Natural killer cell treated with Interleukin-12 subunit alpha and Interleukin-12 subunit beta and Interleukin-15 and Interleukin-18, amount 100 ng/mL, for 72 hours (primary cell): ENCODE results near the gene TUNAR. TPM values are rescaled to one million over a fixed set of nuclear protein-coding genes. Genes with fewer than 3 reads are reported as not detected.

Source experiments
- ATAC-seq, 2 donors: fragments of 150-1000 bp; cut with Tn5 transposase in 1 of 2; sonication (Bioruptor Pico), chemical (Tn5 transposase) in 1 of 2; 2 replicates each; pipeline ENCODE4 v1.10.0; 2021
- DNase-seq: peaks from one replicate; pipeline ENCODE4 v3.0.0; 2022; ENCODE audit warnings: low spot score
- H3K27ac Mint-ChIP-seq, 2 donors: 1 replicate in 1 of 2; 2 replicates in 1 of 2; pipeline ENCODE4 v1.8.0; 2022; ENCODE audit warnings: mixed read lengths in 2 of 2, mild to moderate bottlenecking in 1 of 2, moderate library complexity in 1 of 2
- H3K27me3 Mint-ChIP-seq, 2 donors: 1 replicate in 1 of 2; 2 replicates in 1 of 2; pipeline ENCODE4 v1.8.0; 2022; ENCODE audit warnings: mixed read lengths in 2 of 2
- H3K36me3 Mint-ChIP-seq: one replicate; pipeline ENCODE4 v1.8.0; 2022; ENCODE audit warnings: mixed read lengths
- H3K4me1 Mint-ChIP-seq, 2 donors: 1 replicate in 1 of 2; 2 replicates in 1 of 2; pipeline ENCODE4 v1.8.0; 2022; ENCODE audit warnings: low read depth in 2 of 2, mixed read lengths in 2 of 2, mild to moderate bottlenecking in 1 of 2
- H3K4me3 Mint-ChIP-seq: one replicate; pipeline ENCODE4 v1.8.0; 2022; ENCODE audit warnings: mixed read lengths
- H3K9me3 Mint-ChIP-seq: 2 replicates; pipeline ENCODE4 v1.8.0; 2022; ENCODE audit warnings: mixed read lengths
- total RNA-seq, 2 donors: library from RNA; stranded (reverse); gene quantifications; one replicate each; pipeline ENCODE4 v1.2.3, GENCODE V29; 2022

TUNAR gene
- total RNA-seq, 2 donors from 2014 or later = not detected

DNA sequence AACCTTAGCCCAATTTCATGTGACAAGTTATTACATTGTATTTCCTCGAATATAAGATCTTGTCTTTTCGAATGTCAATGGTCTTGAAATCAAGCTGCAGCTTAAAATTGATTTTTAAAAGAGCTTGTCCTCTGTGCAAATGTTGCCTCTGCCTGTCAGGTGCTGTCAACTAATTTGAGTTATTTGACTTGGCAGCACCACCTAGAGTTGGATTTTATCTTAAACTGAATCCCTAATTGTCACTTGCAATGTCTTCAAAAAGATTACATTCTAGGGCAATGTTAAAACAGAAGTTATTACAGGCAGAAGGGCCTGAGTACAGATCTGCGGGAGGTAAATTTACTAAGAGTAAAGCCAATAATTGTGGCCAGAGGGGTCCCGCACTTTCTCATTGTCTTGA is 26.2 kb upstream of the TUNAR start:
- Mint-ChIP-seq H3K4me1 (no peaks in the 10 kb centered on the region), H3K36me3 (no peaks in the 10 kb centered on the region), H3K9me3 (peaks cover 4% of the 10 kb centered on the region), H3K27ac (no peak overlapping the region), H3K4me3 (no peak overlapping the region), H3K27me3 (peaks cover 22 to 41% of the 10 kb centered on the region in 2 donors)
- no peak for DNase-seq
- ATAC-seq = no peak

DNA sequence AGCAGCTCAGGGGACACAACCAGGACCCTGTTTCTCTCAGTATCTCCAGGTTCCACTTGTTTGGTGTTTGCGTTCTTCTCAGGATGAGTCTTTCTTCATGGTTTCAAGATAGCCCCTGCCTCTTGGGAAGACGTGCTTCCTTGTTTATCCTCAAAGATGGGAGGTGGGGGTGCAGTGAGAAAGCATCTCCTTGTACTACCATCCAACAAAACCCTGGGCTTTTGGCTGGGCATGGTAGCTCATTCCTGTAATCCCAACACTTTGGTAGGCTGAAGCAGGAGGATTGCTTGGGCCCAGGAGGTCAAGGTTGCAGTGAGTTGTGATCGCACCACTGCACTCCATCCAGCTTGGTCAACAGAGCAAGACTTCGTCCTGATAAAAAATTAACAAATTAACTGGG is 21.0 kb upstream of the TUNAR start:
- H3K27me3 Mint-ChIP-seq = peaks cover 20 to 47% of the 10 kb centered on the region in 2 donors
- peaks cover 4% of the 10 kb centered on the region for H3K9me3 Mint-ChIP-seq
- no peak overlapping the region for H3K4me3 Mint-ChIP-seq
- no peaks in the 10 kb centered on the region for H3K36me3 Mint-ChIP-seq
- H3K4me1 Mint-ChIP-seq = no peaks in the 10 kb centered on the region
- no peak for DNase-seq
- ATAC-seq = no peak
- H3K27ac Mint-ChIP-seq = no peak overlapping the region

DNA sequence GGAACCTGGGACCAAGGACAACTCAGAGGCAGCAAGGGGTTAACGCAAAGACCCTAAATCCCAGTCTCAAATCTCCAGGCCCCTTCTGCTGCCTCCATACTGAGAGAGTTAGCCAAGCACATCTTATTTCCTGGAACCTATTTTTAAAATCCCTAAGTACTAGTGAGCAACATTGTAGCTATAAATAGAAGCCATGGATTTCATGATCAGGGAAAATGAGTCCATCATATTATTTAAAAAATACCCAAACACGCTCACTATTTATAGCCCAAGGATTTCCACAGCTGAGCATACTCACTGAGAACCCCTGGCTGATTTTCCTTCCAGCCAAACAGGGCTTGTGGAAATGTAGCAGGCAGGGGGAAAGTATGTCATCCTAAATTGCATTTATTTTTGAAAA is 19.4 kb upstream of the TUNAR start:
- Mint-ChIP-seq H3K36me3 (no peaks in the 10 kb centered on the region), H3K9me3 (no peaks in the 10 kb centered on the region), H3K4me1 (no peaks in the 10 kb centered on the region), H3K4me3 (no peak overlapping the region), H3K27ac (no peak overlapping the region), H3K27me3 (peaks cover 15 to 40% of the 10 kb centered on the region in 2 donors)
- no peak for DNase-seq
- no peak for ATAC-seq

DNA sequence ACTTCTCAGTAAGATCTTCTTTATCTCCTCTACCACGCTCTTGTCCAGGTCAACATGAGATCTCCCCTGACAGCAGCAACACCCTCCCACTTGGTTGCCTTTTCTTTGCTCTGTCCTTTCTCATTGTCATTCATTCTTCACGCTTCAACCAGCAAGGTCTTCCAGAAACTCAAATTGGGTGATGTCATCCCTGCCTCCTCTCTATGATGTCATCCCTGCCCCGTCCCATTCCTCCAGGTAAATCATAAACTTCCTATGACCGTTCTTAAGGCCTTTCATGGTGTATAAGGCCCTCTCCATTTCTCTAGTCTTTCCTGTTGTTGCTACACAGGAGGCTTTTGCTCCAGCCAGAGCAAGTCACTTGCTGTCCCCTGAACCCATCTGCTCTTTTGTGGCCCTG is 17.7 kb upstream of the TUNAR start:
- ATAC-seq = no peak

DNA sequence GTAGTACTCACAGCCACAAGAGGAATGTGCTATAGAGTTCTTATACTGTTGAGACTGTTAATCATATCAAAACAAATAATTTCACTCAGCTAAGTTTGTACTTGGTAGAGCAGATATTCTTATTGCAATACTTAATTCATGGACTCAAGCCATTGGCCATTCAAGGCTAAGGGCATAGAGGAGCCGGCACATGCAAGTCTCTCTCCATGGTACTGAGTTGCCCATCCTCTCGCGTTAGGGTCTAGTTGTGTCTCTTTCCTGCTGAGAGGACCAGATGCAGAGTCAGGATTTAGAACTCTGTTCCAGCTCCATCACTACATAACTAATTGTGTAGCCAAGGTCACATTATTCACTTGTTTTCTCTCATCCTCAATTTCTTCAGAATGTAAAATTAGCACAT is 14.4 kb upstream of the TUNAR start:
- H3K4me3 Mint-ChIP-seq = no peak overlapping the region
- H3K36me3 Mint-ChIP-seq = no peaks in the 10 kb centered on the region
- H3K27me3 Mint-ChIP-seq = peaks cover 20 to 42% of the 10 kb centered on the region in 2 donors
- ATAC-seq = no peak
- H3K9me3 Mint-ChIP-seq = no peaks in the 10 kb centered on the region
- no peak overlapping the region for H3K27ac Mint-ChIP-seq
- no peaks in the 10 kb centered on the region for H3K4me1 Mint-ChIP-seq
- DNase-seq = no peak

More for the DNA sequence above, 17.7 kb upstream of the TUNAR start:
- no peak overlapping the region for H3K27ac Mint-ChIP-seq
- H3K36me3 Mint-ChIP-seq = no peaks in the 10 kb centered on the region
- H3K4me3 Mint-ChIP-seq = no peak overlapping the region
- no peaks in the 10 kb centered on the region for H3K9me3 Mint-ChIP-seq
- no peaks in the 10 kb centered on the region for H3K4me1 Mint-ChIP-seq
- H3K27me3 Mint-ChIP-seq = peaks cover 15 to 40% of the 10 kb centered on the region in 2 donors
- no peak for DNase-seq

DNA sequence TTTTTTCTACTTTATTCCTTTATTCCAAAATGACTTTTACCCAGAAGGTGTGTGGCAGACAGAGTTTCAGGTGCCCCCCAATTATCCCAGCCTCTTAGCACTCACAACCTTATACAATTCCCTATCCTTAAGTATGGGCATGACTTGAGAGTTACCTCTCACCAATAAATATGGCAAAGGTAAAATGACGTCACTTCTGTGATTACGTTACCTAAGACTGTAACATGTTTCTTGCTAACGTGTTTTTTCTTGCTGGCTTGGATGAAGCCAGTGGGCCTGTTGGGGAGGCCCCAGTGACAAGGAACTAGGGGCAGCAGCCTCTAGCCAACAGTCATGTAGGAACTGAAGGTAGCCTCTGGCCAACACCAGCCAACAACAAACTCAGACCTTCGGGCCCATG is 13.3 kb upstream of the TUNAR start:
- DNase-seq (no peak), ATAC-seq (no peak)
- no peaks in the 10 kb centered on the region for H3K9me3 Mint-ChIP-seq
- no peaks in the 10 kb centered on the region for H3K4me1 Mint-ChIP-seq
- peaks cover 22 to 39% of the 10 kb centered on the region in 2 donors for H3K27me3 Mint-ChIP-seq
- H3K4me3 Mint-ChIP-seq = no peak overlapping the region
- no peaks in the 10 kb centered on the region for H3K36me3 Mint-ChIP-seq
- H3K27ac Mint-ChIP-seq = no peak overlapping the region

DNA sequence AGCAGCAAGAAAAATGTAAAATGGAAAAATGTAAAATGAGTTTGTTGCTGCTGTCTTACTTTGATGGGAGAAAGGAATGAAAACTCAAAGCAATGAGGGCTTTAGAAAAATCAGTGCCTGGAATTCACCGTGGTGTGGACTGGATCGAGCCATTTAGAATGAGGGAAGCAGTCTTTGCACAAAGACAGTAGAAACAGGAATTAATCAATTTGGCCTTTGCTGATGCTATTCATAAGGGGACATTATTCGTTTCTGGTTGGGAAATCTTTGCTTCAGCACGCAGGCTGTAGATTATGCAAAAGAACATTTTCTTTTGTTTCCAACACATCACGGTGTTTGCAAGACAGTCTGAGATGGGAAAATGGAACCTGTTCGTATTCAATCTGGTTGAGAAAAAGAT is 6.9 kb upstream of the TUNAR start:
- H3K36me3 Mint-ChIP-seq = no peaks in the 10 kb centered on the region
- no peak overlapping the region for H3K4me3 Mint-ChIP-seq
- peaks cover 21 to 24% of the 10 kb centered on the region in 2 donors for H3K27me3 Mint-ChIP-seq
- H3K9me3 Mint-ChIP-seq = no peaks in the 10 kb centered on the region
- DNase-seq (no peak), ATAC-seq (no peak)
- H3K27ac Mint-ChIP-seq = no peak overlapping the region
- no peaks in the 10 kb centered on the region for H3K4me1 Mint-ChIP-seq

DNA sequence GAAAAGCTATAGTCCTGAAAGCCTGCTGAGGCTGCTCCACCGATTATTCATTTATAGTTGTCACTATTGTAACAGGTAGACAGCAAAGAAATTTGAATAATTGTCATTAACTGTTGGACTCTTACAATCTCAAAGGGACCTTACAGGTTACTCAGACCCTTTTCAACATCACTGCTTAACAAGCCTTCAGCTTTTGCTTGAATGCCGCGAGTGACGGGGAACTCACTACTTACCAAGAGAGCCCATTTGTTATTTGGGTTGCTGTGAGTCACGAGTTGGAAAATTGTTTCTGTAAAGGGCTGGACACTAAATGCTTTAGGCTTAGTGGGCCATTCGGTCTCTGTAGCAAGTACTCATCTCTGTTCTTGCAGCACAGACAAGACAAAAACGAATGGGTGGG is 5.9 kb upstream of the TUNAR start:
- peaks cover 20 to 21% of the 10 kb centered on the region in 2 donors for H3K27me3 Mint-ChIP-seq
- no peak overlapping the region for H3K27ac Mint-ChIP-seq
- H3K4me3 Mint-ChIP-seq = no peak overlapping the region
- H3K9me3 Mint-ChIP-seq = no peaks in the 10 kb centered on the region
- ATAC-seq = no peak
- no peaks in the 10 kb centered on the region for H3K4me1 Mint-ChIP-seq
- no peak for DNase-seq
- H3K36me3 Mint-ChIP-seq = no peaks in the 10 kb centered on the region

DNA sequence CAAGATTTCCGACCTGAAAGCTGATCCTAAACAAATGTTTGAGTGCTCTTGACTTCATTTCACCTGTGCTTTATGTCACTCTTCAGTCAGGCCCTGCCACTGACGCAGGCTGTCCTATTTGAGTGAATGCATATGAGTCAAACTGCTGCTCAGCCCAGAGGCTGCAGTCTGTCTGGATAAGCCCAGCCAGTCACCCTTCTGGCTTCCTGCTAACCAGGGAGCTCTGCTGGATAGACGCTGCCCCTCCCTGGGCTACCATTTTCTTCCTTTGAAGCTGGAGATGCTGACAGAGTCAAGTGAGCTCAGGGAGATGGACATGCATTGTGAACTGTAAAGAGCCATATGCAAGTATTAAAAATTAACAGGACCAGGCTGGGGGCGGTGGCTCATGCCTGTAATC is 5.1 kb upstream of the TUNAR start:
- no peak for DNase-seq
- Mint-ChIP-seq H3K9me3 (no peaks in the 10 kb centered on the region), H3K4me3 (no peak overlapping the region), H3K27ac (no peak overlapping the region), H3K36me3 (no peaks in the 10 kb centered on the region), H3K4me1 (no peaks in the 10 kb centered on the region), H3K27me3 (peaks cover 15 to 21% of the 10 kb centered on the region in 2 donors)
- no peak for ATAC-seq

DNA sequence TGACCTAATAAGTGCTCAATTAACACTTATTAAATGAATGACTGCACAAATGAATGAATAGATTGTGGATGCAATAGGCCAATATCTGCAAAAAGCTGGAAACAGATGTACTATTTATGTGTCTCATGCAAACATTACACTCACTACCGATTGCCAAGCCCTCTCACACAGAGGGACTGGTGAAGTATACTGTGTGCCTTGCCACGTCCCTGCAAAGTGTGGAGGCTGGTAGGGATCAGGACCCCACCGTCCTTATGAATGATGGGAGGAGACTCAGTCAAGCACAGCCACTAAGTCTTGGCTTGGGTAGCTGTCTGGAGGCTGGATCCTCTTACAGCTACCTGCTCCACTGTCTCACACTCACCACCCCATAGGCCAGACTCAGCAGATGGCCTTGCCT is 3.9 kb upstream of the TUNAR start:
- ATAC-seq (peak in 1 of 2 donors; percentile 17), DNase-seq (no peak)
- H3K9me3 Mint-ChIP-seq = no peaks in the 10 kb centered on the region
- peaks cover 21 to 26% of the 10 kb centered on the region in 2 donors for H3K27me3 Mint-ChIP-seq
- H3K36me3 Mint-ChIP-seq = no peaks in the 10 kb centered on the region
- H3K4me1 Mint-ChIP-seq = no peaks in the 10 kb centered on the region
- H3K4me3 Mint-ChIP-seq = no peak overlapping the region
- no peak overlapping the region for H3K27ac Mint-ChIP-seq

DNA sequence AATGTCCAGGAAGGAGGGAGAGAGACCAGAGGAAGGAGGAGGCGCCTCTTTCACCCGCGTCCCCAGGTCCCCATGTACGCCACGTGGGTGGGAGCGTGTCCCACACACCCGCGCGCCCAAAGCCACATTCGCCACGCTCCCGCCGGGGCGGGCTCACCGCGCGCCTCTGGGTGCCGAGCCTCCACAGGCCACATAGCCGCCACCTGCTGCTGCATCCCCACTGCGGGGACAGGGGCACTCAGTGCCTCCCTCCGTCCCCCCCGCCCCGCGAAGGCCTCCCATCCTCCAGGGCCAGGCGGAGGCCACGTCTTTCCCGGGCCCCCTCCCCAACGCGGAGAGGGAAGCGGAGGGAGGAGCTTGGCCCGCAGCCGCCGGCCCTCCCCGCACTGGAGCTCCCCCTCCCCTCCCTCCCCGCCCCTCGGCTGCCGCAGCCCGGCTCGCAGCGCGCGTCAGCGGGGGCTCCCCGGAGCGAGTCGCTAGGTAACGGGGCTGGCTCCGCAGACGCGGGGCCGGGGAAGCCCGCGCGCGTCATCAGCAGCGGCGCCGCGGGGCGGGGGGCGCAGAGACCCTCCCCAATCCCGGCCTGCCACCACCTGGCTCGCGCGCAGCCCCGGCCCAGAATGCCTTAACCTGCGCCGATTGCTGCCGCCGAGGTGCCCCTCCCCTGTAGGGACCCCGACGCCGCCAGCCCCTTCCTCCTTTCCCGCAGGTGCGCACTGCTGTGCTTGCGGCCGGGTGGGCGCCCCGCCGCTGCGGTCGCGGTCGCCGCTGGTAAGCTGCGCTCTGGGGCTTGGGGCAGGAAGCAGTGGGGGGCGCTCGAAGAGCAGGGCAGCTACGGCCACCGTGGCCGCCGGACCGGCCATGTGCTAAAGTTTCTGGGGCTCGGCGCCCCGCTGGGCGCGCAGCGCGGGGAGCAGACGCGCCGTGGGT is 536 bp upstream of the TUNAR start:
- no peaks in the 10 kb centered on the region for H3K4me1 Mint-ChIP-seq
- no peaks in the 10 kb centered on the region for H3K36me3 Mint-ChIP-seq
- H3K27me3 Mint-ChIP-seq = peaks cover 37 to 41% of the 10 kb centered on the region in 2 donors
- no peak for DNase-seq
- no peaks in the 10 kb centered on the region for H3K9me3 Mint-ChIP-seq
- no peak overlapping the region for H3K27ac Mint-ChIP-seq
- no peak overlapping the region for H3K4me3 Mint-ChIP-seq
- ATAC-seq = peak in 1 of 2 donors; percentile 22

DNA sequence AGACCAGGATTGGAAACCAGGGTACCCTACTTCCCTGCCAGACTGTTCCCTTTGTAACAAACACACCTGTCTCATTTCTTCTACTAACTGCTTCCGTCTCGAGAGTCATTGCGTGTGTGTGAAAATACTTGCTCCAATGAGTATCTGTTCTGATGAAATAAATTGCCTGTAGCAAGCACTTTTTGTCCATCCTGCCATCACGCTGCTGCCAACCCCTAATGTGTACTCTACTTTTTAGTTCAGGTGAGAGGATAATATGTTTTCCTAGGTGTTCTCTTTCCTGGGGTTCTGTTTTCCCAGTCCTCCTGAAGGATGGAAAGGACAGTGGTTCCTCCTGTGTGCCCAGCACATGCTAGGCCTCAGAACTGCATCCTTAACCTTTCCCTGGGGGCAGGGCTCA is 1.0 kb downstream of the TUNAR start:
- peaks cover 38 to 47% of the 10 kb centered on the region in 2 donors for H3K27me3 Mint-ChIP-seq
- H3K4me1 Mint-ChIP-seq = no peaks in the 10 kb centered on the region
- no peaks in the 10 kb centered on the region for H3K36me3 Mint-ChIP-seq
- ATAC-seq = no peak
- no peaks in the 10 kb centered on the region for H3K9me3 Mint-ChIP-seq
- H3K4me3 Mint-ChIP-seq = no peak overlapping the region
- no peak for DNase-seq
- H3K27ac Mint-ChIP-seq = no peak overlapping the region

DNA sequence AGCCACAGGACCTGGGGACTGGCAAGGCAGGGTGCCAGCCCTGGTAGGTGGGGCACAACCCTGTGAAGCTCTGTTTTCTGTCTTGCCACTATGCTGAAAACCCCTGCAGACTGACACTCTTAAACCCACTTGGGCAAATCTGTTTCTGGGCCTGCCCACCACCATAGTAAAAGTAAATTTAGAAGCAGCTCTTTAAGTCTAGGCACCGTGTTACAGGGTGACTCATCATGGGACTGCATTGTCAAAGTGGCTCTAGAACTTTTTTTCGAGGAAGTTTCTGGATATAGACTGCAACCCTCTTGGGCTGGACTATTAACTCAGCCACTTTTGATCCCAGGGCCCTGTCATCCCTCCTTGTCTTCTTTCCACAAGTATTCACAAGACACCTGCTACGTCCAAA is 7.7 kb downstream of the TUNAR start:
- Mint-ChIP-seq H3K4me3 (no peak overlapping the region), H3K9me3 (no peaks in the 10 kb centered on the region), H3K27me3 (peaks cover 20 to 26% of the 10 kb centered on the region in 2 donors), H3K27ac (no peak overlapping the region), H3K4me1 (no peaks in the 10 kb centered on the region), H3K36me3 (no peaks in the 10 kb centered on the region)
- ATAC-seq (no peak), DNase-seq (no peak)

DNA sequence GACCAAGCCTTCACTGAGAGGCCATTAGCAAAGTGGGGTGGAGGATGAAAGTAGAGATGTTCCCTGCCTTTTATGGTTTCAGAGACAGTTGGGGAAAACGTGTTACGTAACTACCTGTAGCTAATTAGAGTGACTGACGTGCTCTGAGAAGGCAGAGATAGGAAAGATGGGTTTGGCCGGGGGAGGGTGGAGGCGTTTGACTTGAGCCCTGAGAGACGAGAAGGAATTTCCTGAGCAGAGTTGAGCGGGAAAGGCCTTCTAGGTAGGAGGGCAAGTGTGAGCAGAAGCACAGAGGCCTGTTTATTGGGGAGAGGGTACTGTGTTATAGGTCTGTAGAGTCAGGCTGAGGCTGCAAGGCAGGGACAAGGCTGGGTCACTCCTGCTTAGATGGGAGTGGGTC is 8.6 kb downstream of the TUNAR start:
- no peak for ATAC-seq
- peaks cover 16 to 17% of the 10 kb centered on the region in 2 donors for H3K27me3 Mint-ChIP-seq
- H3K9me3 Mint-ChIP-seq = no peaks in the 10 kb centered on the region
- no peak for DNase-seq
- H3K36me3 Mint-ChIP-seq = no peaks in the 10 kb centered on the region
- no peaks in the 10 kb centered on the region for H3K4me1 Mint-ChIP-seq
- no peak overlapping the region for H3K4me3 Mint-ChIP-seq
- no peak overlapping the region for H3K27ac Mint-ChIP-seq
